Measurements from ENCODE around the gene GPS2. TPM values are rescaled to one million over a fixed set of nuclear protein-coding genes. Genes with fewer than 3 reads are reported as not detected.

Gene GPS2
- total and polyA plus RNA-seq, 8 donors = 48.2 to 102 (median 80.8) TPM

DNA sequence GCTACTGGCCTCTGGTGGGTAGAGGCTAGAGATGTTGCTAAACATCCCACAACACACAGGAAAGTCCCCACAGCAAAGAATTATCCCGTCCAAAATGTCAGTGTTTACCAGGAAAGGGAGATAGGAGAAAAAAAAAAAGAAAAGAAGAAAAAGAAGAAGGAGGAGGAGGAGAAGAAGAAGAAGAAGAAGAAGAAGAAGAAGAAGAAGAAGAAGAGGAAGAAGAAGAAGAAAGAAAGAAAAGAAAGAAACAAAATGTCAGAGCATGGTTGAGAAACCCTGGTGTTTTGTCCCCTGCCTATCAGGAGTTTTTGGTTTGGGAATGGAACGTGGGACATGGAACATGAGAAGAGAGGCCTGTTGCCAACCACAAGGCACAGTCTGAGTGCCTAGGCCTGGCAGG is 42.2 kb upstream of the GPS2 start:
- ATAC-seq (no peak), DNase-seq (no peak)
- H3K27ac ChIP-seq = no peak overlapping the region
- TF ChIP-seq, protein P1, sequence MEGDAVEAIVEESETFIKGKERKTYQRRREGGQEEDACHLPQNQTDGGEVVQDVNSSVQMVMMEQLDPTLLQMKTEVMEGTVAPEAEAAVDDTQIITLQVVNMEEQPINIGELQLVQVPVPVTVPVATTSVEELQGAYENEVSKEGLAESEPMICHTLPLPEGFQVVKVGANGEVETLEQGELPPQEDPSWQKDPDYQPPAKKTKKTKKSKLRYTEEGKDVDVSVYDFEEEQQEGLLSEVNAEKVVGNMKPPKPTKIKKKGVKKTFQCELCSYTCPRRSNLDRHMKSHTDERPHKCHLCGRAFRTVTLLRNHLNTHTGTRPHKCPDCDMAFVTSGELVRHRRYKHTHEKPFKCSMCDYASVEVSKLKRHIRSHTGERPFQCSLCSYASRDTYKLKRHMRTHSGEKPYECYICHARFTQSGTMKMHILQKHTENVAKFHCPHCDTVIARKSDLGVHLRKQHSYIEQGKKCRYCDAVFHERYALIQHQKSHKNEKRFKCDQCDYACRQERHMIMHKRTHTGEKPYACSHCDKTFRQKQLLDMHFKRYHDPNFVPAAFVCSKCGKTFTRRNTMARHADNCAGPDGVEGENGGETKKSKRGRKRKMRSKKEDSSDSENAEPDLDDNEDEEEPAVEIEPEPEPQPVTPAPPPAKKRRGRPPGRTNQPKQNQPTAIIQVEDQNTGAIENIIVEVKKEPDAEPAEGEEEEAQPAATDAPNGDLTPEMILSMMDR (IDR thresholded peaks at IDR 0.05) = no peak
- no peak overlapping the region for H3K4me3 ChIP-seq
- H3K9me3 ChIP-seq = no peaks in the 10 kb centered on the region
- no peaks in the 10 kb centered on the region for H3K36me3 ChIP-seq
- intact Hi-C loops (cut with DNase I) = loop anchor here in 1 of 2 donors (5.0 to 10.0 kb wide), 2 partner anchors 77 to 205 kb away; partner anchors contain the start of genes FGF11, SENP3 and TMEM102
- peaks cover 10 to 34% of the 10 kb centered on the region in 2 donors for H3K4me1 ChIP-seq
- peaks cover 0 to 4% of the 10 kb centered on the region in 2 donors for H3K27me3 ChIP-seq

DNA sequence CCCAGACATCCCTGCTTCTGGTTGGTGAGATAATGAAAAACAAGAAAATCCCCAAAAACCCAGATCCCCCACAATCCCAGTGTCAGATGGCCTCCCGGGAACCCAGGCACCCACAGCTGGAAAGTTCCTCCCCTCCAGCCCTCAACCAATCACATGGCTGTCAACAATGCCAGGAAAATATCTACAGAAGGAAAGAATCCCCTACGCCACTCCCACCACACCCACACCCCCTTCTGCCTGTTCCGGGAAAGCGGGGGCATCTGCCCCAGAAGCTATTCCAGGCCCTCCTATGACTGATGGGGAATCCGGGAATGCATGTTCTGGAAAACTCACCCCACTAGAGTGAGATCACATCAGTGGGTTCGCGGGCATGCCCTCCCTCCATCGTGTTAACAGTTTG is 41.6 kb upstream of the GPS2 start:
- DNase-seq (no peak), ATAC-seq (no peak)
- TF ChIP-seq, protein P1 (IDR thresholded peaks at IDR 0.05) = no peak
- Histone ChIP-seq H3K9me3 (no peaks in the 10 kb centered on the region), H3K4me1 (peaks cover 10 to 36% of the 10 kb centered on the region in 2 donors), H3K27ac (no peak overlapping the region), H3K4me3 (no peak overlapping the region), H3K36me3 (no peaks in the 10 kb centered on the region), H3K27me3 (peaks cover 0 to 4% of the 10 kb centered on the region in 2 donors)
- intact Hi-C loops (cut with DNase I) = loop anchor here in 1 of 2 donors (5.0 to 10.0 kb wide), 2 partner anchors 78 to 206 kb away; partner anchors contain the start of genes FGF11, SENP3 and TMEM102

DNA sequence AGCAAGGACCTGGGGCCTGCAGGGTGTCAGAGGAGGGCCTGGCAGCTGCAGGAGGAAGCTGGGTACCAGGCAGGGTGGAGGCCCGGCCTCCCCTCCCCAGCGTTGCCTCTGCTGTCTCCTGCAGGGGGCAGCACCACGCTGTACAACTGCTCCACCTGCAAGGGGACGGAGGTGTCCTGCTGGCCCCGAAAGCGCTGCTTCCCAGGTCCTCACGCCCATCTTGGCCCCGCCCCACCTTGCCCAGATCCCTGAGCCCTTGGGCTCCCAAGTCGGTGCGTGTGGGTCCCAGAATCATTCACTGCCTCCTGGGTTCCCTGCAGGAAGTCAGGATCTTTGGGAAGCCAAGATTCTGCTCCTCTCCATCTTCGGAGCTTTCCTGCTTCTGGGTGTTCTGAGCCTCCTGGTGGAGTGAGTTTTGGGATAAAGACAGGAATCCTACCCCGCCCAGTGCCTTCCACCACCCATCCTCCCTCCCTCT is 41.0 kb upstream of the GPS2 start:
- H3K36me3 ChIP-seq = no peaks in the 10 kb centered on the region
- peak; percentile 45 to 97 (median 80) for DNase-seq
- H3K27me3 ChIP-seq = no peaks in the 10 kb centered on the region
- H3K27ac ChIP-seq = no peak overlapping the region
- intact Hi-C loops (cut with DNase I) = loop anchor here in 1 of 2 donors (5.0 to 10.0 kb wide), 2 partner anchors 79 to 206 kb away; partner anchors contain the start of genes FGF11, SENP3 and TMEM102
- no peaks in the 10 kb centered on the region for H3K9me3 ChIP-seq
- H3K4me3 ChIP-seq = no peak overlapping the region
- TF ChIP-seq, protein P1 (IDR thresholded peaks at IDR 0.05) = peak; percentile 79 to 97
- peak; percentile 51 for ATAC-seq
- peaks cover 10 to 39% of the 10 kb centered on the region in 2 donors for H3K4me1 ChIP-seq

DNA sequence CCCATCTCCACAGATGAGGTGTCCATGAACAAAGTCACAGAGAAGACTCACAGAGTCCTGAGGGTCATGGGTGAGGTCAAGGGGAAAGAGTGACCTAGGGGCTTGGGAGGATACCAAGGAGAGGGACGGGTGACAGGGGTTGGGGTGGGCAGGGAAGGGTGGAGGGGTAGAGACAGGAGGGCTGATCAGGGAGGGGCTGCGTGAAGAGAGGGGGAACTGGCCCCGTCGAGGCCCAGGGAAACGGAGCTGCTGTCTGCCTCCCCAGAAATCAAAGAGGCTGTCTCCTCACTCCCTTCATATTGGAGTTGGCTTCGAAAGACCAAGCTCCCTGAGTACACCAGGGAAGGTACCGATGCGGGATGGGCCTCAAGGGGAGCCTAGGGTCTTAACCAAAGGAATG is 40.4 kb upstream of the GPS2 start:
- TF ChIP-seq, protein P1 (IDR thresholded peaks at IDR 0.05) = no peak
- H3K4me3 ChIP-seq = no peak overlapping the region
- no peaks in the 10 kb centered on the region for H3K9me3 ChIP-seq
- no peaks in the 10 kb centered on the region for H3K27me3 ChIP-seq
- H3K4me1 ChIP-seq = peaks cover 12 to 45% of the 10 kb centered on the region in 2 donors
- H3K27ac ChIP-seq = peak overlapping the region in 1 of 2 donors; percentile 33
- H3K36me3 ChIP-seq = no peaks in the 10 kb centered on the region
- ATAC-seq (no peak), DNase-seq (peak in 1 of 4 donors; percentile 41)
- intact Hi-C loops (cut with DNase I) = loop anchor here in 1 of 2 donors (5.0 to 10.0 kb wide), 2 partner anchors 79 to 207 kb away; partner anchors contain the start of genes FGF11, SENP3 and TMEM102

DNA sequence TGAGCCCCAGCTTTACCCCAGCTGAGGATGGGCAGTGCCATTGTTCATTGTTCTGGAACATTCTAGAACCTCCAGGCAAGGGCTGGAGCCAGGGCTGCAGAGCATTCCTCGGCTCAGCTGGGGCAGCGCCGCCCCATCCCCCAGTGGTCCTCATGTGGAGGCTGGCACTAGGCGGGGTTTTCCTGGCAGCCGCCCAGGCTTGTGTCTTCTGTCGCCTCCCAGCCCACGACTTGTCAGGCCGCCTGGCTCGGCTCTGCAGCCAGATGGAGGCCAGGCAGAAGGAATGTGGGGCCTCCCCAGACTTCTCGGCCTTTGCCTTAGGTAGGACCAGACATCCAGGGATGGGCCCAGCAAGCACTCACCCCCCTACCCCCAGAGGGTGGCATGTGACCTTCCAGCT is 39.9 kb upstream of the GPS2 start, which contains the start of gene TMEM95:
TMEM95 (plus strand) TSS at position 104 of the 400 bp plus-strand sequence; CDS start at position 153, 49 bp downstream.
- Histone ChIP-seq H3K36me3 (no peaks in the 10 kb centered on the region), H3K4me3 (no peak within 1 kb of the TSS), H3K27ac (peak within 1 kb of the TSS in 1 of 2 donors; percentile 33), H3K4me1 (peaks cover 13 to 50% of the 10 kb centered on the region in 2 donors), H3K27me3 (no peaks in the 10 kb centered on the region), H3K9me3 (no peaks in the 10 kb centered on the region)
- TF ChIP-seq, protein P1 (IDR thresholded peaks at IDR 0.05) = no peak
- peak in 2 of 4 donors; percentile 34 to 79 for DNase-seq
- intact Hi-C loops (cut with DNase I) = loop anchor here in 1 of 2 donors (5.0 to 10.0 kb wide), 2 partner anchors 80 to 207 kb away; partner anchors contain the start of genes FGF11, SENP3 and TMEM102
- no peak for ATAC-seq
